Epidermal melanocyte (primary cell): ENCODE measurements around the gene ZNHIT3.
"Not testable (repeated sequence)": the region's sequence is repeated elsewhere in the genome, so short reads cannot be mapped to it uniquely, and the experiment has no call there.

Experiments
- DNase-seq: peaks from one replicate; pipeline ENCODE4 v3.0.0; 2011; ENCODE audit warnings: low spot score; ENCODE audit not compliant: insufficient read length

Gene ZNHIT3

GRCh38 chr17:36486204-36487194 is at the start of gene ZNHIT3:
Gene ZNHIT3, plus strand, starts transcription at chr17:36486681. Its CDS starts 19 bp downstream, at chr17:36486700.
- peak; percentile 98 for DNase-seq

GRCh38 chr17:36441792-36442191 is 44.7 kb upstream of the ZNHIT3 start:
- not testable (repeated sequence) for DNase-seq

DNA sequence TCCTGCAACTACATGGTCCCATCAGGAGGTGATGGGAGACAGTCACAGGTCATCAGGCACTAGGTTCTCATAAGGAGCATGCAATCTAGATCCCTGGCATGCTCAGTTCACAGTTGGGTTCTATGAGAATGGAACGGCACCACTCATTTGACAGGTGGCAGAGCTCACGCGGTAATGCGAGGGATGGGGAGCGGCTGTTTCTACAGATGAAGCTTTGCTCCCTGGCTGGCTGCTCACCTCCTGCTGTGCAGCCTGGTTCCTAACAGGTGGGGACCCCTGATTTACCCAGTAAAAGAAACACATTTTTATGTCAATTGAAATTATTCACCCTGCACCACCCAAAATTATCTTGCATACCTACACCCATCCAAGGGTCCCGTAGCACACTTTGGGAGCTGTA is 42.7 kb upstream of the ZNHIT3 start:
- DNase-seq = no peak

DNA sequence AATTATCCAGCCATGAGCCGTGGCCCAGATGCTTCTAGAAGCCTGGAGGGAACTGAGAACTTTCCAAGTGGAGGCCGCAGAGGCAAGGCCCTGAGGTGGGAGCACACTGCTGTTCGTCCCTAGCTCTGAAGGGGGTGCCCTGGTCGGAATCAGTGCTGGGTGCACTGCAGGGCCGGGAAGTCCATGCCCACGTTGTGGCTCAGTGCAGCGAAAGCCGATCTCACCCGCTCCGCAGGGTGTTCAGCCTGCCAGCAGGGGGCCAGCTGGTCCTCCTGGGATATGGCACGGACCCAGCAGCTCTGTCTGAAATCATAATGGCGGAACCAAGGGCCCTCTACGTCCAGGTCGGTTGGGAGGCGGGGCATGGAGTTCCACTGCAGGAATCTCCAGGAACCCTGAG is 36.5 kb upstream of the ZNHIT3 start:
- DNase-seq = not testable (repeated sequence)

GRCh38 chr17:36452888-36453287 is 33.6 kb upstream of the ZNHIT3 start:
- DNase-seq = not testable (repeated sequence)

- not testable (repeated sequence) for DNase-seq
These were observed 28.8 kb upstream of the ZNHIT3 start for GRCh38 chr17:36457701-36458100.

DNA sequence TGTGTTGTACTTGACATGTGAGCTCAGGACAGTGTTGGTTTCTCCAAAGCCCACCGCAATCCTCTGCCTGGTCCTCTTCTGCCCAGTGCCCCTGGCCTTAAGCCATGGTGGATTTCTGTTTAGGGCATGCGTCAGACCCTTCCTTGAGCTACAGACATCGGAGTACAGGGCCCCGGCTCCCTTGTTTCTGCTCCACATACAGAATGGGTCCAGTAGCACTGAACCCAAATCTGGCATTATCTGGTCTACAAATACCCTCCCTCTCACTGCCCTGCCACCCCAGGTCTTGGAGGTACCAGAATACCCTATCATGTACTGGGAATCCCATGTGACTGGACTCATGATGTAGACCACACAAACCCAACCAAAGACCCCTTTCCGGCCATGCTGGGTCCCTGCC is 27.4 kb upstream of the ZNHIT3 start:
- DNase-seq = no peak

GRCh38 chr17:36459601-36460000 is 26.9 kb upstream of the ZNHIT3 start:
- DNase-seq = no peak

DNA sequence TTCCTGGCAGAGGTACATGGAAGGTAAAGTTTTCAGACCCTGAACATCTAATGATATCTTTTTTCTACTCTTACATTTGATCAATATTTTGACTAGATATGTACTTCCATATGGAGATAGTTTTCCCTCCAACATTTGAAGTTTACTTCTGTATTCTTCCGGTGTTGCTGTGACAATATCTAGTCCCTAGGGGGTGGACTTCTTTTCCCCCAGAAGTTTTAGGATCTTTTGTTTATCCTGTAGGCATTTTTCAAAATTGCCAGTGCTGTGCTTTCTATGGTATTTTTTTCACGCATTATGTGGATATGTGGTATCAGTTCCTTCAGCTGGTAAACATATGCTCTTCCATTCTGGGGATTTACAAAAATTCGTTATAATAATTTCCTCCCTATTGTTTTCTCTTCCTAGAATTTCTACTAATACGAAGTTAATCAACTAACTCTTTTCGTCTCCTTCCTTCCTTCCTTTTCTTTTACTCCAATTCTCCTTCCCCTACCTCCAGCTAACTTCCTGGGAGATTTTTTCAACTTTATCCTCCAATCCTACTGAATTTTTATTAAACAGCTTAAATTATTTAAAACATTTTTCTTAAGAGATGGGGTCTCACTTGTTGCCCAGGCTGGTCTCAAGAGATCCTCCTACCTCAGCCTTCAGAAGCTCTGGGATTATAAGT is 26.1 kb upstream of the ZNHIT3 start:
- DNase-seq = no peak

- DNase-seq = no peak
These were observed 25.0 kb upstream of the ZNHIT3 start for GRCh38 chr17:36461330-36462110.

GRCh38 chr17:36463916-36464764 is 22.3 kb upstream of the ZNHIT3 start:
- peak; percentile 38 for DNase-seq

- DNase-seq = no peak
These were observed 21.8 kb upstream of the ZNHIT3 start for GRCh38 chr17:36464765-36465088.

DNA sequence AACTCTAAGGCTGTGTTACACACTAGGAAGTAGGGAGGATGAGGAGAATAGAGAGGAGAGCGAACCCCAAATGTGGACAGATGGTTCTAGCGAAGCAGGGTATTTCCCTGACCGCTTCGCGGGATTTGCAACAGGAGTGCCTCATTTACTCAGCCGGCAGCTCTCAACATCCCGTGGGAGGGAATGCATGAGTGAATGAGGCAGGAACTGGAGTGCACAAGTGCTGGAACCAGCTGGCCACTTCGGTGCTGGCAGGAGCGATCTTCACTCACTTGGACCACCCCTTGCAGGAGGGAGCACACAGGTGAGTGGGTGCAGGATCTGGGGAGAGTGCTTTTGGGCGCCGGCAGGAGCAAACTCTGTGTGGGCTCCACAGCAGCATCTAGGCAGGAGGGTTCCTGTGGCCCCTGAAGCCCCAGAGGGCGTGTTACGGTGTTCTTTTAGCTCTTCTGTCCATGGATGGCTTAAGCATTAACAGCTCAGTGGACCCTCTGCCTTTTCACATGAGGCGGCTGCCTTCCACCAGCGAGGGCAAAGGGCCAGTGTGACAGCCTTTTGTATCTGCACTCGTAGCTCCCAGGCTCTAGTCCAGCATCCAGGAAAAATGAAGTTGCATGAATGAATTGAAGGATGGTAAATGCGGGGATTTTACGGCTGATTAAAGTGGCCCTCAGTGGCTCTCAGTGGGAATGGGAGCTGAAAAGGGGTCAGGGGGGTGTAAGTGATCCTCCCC is 17.4 kb upstream of the ZNHIT3 start:
- no peak for DNase-seq

DNA sequence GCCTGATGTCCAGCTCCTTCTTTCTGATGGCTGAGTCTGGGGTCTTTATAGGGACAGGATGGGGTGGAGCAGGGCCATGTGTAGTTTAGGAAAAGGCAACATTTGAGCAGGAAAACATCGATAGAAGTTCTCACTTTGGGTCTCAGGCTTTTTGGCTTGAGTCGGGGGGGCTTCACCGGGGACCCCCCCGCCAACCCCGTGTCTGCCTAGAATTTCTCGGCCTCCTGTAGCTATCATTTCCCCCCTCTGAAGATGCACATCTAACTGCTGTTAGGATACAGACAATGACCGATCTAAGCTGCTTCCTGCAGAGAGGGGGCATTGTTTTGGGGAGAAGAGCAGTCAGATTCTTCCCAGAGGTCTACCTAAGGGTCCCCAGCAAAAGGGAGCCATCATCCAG is 16.7 kb upstream of the ZNHIT3 start:
- DNase-seq = no peak

- no peak for DNase-seq
These were observed 16.0 kb upstream of the ZNHIT3 start for GRCh38 chr17:36470499-36470898.

DNA sequence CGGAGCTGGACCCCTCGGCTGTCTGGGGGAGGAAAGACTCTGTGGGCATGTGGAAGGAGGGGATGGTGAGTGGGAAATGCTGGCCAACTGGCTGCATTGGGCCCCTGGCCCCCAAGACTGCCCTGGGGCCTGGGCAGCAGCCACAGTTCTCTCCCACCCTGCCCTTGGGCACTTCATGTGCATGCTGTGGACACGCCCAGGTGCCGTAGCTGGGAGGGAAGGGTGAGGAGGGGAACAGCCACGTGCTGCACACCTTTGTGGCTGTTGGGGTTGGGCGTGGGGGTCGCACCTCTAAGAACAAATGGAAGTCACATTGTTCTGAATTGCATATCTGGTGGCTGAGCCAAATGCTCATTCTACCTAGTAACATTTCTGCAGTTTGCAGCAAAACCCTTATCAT is 11.9 kb upstream of the ZNHIT3 start:
- no peak for DNase-seq

DNA sequence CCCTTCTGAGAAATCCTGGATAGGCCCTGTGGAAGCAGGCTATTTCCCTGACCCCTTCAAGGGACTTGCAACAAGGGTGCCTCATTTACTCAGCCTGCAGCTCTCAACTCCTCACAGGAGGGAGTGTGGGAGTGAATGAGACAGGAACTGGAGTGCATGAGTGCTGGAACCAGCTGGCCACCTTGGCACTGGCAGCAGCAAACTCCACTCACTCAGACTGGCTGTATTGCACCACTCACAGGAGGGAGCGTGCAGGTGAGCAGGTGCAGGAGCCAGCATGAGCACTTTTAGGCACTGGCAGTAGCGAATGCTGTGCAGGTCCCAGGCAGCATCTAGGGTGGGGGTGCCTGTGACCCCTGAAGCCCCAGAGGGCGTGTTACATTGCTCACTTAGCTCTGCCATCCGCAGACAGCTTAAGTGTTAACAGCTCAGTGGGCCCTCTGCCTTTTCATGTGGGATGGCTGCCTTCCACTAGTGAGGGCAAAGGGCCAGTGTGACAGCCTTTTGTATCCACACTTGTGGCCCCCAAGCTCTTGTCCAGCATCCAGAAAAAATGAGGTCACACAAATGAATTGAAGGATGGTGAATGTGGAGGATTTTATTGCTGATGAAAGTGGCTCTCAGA is 11.0 kb upstream of the ZNHIT3 start:
- DNase-seq = no peak

DNA sequence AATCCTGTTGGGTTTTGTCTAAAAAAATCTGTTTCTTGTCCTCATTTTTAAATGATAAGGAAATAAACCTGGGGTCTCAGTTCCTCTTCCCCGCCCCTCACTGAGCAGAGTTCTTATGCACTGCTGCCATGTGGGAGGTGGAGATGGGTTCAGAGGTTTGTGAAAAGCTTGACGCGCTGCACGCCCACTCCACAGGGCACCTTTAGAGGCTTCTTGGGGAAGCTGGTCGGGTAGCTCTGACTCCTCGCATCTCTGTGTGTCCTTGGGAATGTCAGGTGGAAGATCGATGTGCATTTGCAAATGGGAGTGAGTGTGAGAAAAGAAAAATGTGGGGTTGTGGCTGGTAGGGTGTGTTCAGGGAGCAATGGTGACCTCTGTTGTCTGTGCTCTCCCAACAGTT is 4.7 kb upstream of the ZNHIT3 start:
- DNase-seq = no peak

DNA sequence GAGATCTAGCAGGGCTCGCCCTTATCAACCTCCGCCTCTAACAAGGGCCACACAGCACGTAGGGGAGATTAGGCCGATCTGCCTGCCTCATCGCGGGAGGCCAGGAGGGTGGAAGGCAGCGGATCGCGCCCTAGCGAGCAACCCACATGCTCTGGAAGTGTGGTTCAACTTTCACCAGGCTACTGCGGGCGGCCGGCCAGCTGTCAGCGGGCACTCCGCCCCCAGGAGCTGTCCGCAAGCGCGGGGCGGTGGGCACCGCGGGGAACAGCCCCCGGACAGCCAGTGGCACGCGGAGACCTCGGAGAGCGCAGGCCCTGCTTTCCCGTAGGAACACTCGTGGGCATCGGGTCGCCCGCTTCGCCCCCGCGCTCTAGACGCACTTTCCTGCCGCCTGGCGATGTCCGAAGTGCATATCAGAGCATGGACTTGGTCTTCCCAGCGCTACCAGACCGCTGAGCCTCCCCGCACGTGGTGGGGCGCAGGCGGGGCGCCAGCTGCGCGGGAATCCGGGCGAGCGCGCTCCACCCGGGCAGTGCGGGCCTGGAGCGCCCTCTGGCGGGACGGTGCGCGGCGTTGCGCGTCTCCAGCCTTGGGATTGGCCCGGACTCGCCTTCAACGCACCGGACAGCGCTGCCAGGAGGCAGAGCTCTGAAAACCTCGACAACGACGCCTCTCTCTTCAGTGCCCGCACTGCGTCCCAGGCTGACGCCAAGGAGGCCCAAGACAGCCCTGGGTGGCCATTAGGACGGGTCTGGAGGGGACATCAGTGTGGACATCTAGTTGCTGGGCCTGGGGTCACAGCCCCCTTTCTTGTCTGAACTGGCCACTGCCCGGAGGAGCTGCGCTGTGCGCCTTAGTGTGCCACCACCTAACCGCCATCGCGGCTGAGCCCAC is 3.6 kb upstream of the ZNHIT3 start:
- peak; percentile 81 for DNase-seq
